AG08395 (cell line): ENCODE measurements around the gene E2F8.

ENCODE experiments used
- DNase-seq: peaks from one replicate; pipeline ENCODE4 v3.0.0; 2012; ENCODE audit warnings: mixed read lengths, low spot score

Gene E2F8

DNA sequence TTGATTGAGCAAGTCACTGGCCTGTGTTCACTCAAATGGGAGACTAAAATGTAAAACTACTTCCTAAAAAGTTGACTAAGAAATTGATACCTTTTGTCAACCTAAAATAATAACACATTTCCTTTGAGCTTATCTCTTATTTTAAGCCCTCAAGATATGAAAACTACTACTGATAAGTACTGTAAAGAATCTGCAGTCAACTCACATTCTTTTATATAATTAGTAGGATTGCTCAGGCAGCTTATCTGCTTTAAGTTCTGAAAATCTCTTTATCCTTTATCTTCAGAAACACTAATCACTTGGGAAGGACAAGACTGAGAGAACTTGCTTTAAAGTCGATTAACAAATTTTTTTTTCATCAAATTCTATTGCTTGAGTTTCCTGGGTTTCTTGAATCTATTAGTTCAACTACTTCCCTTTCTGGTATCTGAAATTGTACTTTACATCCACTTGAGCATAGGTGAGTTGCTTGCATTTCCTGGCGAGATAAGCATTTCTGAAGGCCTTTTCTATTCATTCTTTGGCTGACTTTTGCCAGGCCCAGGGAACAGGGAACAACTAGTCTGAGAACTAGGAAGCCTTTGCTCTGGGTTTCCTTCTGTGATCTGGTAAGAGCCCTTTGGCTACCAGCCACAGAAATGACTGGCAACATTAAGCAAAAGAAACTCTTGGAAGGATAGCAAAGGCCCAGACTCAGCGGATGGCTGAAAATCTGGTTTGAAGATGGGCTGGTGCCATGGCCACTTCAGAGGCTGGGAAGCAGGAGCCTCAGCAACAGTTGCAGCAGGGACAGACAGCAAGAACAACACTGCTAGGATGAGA, 19.6 kb downstream of the E2F8 start:
- DNase-seq, result peak; percentile 12

DNA sequence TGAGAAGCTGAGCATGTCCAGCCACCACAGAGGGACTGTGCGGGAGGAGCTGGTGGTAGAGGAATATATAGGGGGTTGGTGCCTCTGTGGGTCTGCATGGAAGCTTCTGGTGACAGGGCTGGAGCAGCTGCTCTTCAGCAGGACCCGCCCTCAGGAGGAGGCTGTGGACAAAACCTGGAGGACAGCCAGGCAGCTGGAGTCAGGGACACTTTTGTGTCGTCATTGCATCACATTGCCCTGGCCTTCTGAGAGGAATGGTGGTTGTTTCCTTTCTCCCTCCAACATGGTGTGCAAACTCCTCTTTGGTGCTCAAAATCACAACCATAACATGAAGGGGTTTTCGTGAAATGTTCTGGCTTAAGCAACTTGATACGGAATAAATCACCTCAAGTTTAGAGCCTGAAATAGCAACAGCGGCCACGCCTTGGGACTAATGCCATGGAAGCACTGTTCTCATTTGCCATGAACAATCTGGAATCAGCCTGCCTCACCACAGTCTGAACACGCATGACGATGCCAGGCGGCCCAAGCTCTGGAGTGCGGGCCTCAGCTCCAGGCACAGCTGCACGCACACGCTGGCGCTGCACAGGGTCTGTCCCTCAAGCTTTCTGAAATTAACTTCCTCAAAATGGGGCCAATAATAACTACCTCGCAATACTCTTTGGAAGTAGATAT, 21.8 kb downstream of the E2F8 start:
- peak; percentile 22 for DNase-seq

DNA sequence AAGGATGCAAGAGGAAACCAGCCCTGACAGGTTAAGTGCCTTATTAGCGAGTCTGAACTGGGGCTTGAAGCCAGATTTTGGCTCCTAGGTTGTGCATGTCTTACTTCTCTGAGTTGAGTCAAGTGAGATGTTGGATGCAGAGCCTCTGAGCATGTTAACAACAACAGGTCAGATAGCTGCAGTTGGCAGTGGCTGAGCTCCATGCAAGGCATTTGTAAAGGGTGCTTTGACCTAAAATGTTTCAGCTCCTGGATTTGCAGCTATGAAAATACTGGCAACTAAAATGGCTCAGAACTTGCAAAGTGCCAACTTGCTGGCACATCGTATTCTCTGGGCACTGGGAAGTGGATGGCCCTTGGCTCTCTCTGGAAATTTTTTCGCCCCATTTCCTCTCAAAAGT, 22.5 kb downstream of the E2F8 start:
- no peak for DNase-seq

DNA sequence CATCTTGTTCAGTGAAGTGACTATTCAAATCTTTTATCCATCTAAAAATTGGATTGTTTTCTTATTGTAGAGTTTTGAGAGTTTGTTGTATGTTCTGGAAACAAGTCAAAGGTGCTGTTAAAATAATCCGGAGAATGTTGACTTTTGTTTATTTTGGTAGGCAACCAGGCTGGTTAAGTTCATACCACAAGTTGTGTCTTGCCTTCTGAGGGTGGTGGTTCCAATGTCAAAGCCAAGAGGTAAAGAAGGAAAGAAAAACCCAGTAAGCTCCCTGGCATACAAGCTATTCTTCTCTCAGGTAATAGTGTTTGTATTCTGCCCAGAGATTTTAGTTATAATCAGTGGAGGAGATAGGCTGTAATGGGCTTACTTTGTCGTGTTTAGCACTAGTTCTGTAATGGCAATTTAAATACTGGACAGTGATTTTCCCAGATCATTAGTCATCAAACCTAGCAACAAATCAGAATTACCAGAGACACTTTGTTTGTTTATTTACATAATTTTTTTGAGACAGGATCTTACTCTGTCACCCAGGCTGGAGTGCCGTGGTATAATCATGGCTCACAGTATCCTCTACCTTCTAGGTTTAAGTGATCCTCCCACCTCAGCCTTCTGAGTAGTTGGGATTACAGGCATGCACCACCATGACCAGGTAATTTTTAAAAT, 23.9 kb downstream of the E2F8 start:
- DNase-seq, result no peak

DNA sequence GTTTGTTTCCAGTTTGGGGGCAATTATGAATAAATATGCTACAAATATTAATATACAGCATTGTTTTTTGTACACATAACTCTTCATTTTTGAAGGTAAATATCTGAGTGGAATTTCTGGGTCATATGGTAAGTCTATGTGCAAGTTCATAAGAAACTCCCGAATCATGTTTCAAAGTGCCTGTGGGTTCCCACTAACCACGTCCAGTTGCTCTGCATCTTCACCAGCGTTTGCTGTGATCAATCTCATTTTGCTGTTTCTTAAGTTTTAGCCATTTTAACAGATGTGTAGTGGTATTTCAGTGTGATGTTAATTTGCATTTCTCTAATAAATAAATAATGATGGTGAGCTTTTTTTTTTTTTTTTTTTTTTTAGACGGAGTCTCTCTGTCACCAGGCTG, 24.7 kb downstream of the E2F8 start:
- DNase-seq, result no peak

DNA sequence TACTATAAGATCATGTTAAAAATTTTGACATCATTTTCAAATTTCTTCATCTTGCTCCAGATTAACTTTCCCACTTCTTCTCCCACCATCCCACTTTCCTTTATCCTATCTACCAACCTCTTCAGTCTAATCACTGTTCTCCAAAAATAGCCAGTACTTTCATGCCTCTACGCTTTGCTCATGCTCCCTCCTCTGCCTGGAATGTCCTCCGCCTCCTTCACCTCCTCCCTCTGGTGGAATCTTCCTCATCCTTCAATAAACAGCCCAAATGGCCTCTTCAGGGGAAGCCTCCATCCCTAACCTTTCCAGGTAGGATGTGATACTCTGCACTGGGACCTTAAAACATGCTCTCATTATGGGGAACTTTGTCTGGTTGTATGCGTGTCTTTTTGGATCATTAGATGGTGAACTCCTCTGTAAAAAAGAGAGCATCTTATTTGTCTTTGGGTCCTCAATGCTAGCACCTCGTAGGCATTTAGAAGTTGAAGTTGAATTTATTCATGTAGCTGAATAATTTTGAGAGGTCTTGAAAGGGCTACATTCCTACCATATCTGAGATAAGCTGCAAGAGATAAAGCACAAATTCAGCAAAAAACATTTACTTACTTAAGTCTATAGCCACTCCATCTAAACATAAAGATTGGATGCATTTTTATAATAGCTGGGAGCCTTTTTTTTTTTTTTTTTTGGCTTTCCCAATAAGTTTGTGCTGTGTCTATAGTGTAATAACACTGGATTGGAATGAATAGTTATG, 31.0 kb downstream of the E2F8 start:
- DNase-seq, result peak; percentile 10

DNA sequence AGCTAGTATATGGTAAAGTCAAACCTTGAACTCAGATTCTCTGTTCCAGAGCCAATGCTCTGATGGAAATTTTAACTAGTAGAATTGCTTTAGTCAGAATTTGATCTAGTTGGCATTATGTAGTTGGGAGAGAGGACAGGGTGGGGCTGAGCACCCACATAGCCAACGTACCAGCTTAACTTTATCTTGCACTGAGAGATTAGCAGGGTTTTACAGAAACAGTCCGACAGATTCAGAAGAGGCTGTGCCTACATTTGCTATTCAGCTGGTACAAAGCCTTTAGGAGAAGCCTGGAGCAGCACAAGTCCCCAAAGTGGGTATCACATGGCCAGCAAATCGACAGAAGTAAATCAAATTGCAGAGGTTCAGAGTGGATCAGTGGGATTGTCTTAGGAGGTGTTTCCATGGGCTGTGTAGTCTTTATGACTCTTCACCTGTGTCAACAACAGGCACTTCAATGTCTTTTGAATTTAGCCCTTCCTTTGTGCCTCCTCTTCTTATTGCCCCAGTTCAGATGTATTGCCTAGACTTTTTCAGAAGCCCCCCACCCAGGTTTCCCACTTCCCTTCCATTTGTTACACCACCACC, 31.7 kb downstream of the E2F8 start:
- DNase-seq, result no peak

DNA sequence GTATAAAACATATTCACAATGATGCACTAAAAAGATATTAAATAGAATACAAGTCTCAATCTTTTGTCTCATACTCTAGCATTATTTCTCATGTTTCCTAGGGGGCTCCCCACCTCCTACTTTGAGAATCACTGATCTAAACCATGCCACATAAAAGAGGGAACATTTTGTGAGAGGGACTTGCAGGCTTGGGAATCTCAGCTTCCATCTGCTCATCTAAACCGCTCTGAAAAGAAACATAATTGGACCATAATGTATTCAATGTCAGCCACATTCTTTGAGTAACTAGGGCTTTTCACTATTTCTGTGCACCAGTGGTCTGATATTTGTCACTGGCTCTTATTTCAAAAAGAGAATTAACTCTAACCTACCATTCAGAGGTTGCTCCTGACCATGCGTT, 32.6 kb downstream of the E2F8 start:
- DNase-seq, result no peak

DNA sequence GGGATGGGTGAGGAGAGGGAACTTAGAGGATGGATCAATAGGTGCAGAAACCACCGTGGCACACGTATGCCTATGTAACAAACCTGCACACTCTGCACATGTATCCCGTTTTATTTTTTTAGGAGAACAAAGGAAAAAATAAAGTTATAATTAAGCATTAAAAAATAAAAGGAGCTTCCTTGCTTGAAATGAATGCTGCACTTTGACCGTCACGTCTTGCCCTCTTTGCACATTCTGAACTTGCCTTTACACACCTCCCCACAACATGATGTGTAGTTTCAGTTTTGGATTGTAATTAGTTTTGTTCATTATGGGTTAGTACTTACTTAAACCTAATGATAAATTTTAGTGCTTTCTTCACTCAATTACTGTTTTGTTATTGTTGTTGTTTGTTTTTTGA, 35.9 kb downstream of the E2F8 start:
- DNase-seq, result no peak

DNA sequence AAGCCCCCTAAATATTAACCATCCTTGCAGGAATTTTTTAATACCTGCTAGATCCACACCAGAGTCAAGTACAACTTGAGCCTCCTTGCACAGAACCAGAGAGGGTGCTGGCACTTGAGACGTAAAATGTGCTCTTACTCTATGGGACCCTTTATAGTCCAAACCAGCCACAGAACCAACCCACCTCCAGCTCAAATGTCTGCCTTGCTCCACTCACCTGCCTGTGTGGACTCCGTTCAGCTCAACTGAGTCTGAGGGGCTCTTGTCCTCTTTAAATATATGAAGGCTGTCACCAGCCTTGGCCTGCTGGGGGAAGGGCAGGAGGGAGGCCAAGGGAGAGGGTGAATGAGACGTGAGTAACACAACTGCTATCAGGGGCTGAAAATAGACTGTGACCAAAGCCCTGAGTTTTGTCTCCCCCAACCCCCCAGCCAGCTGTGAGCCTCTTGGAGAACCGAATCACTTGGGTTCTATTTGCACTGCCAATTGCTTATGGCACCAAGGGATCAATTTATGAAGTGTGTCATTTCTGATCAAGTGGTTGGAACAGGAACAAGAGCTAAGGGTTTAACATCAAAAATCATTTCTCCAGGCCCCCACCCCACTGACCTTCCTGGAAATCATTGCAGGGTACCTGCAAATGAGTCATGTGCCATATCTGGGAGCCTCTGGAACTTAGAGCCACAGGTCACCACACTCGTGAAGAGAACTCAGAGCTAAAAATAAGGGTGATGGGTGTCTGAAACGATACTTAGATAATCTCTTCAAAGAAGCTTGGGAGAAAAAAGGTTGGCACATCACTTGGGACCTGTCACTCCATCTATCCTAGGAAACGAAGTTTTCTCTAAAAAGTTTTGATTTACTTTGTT, 38.8 kb downstream of the E2F8 start, which contains the start of gene CSRP3:
CSRP3 (minus strand) TSS at position 247 of the 869 bp plus-strand sequence. CDS start 9,535 bp downstream, outside the sequence.
- peak; percentile 16 for DNase-seq

DNA sequence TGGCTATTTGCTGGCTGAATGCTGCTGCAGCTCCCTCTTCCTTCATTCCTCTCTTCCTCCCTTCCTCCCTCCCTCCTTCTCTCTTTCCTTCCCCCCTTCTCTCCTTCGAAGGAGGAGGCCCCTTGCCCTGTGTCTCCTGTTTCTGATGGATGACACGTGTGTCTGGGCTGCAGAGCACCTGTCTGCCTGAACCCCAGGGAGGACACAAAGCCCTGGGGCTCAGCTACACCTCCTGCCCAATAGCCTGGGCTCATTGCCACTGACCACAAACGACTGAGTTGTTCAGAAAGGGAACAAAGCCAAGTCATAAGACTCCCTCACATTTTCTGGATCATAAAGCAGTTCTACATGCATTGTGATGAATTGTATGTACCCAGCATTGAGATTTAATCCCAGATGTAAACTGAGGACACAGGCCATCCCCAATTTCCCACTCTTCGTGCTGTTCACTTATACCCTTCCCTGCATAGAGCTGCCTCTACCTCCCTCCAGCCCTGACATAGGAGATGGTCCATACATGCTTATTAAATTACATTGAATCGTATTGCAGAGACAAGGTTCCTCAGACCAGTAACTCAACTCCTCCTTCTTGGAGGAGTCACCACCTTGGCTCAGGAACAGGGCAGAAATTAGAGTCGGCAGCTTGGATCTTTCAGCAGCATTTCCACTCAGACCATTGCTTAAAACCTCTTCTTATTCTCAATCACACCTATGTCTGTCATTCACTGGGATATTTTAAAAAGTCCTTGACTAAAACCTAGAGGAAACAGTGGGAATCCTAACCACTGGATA, 40.1 kb downstream of the E2F8 start:
- DNase-seq, result peak; percentile 83

DNA sequence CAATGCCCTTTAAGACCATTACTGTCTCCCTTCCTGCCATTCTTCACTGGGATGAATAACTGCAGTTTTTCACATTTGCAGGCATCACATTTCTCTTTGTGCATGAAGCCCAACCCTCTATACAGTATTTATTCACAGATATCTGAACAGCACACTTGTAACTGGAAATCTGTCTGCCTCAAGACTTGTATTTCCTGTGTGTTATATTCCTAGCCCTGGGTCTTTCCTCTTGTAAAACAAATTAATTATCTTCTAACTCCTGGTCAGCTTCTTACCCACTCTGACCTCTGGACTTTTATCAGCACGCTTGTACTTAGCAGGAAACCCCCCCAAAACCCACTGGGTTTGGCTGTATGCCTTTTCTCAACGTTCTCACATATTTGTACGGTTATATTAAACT, 41.0 kb downstream of the E2F8 start:
- DNase-seq, result no peak

DNA sequence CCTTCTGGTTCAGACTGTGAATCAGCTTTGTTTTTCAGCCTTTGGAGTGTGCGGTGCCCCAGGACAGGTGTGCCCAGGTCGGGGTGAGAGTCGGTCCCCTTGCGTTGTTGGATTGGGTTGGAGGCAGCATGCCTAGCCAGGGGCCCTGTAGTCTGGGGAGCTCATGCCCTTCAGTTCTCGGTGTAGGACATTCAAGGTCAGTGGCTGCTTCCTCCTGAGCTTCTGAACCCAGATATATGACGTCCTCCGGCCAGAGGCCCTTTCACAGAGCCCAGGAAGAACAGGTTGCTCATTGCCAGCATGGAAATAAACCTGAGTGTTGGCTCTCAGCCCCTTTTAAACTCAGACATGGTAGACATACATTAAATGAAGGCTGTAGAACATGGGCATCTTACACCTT, 41.7 kb downstream of the E2F8 start:
- no peak for DNase-seq

DNA sequence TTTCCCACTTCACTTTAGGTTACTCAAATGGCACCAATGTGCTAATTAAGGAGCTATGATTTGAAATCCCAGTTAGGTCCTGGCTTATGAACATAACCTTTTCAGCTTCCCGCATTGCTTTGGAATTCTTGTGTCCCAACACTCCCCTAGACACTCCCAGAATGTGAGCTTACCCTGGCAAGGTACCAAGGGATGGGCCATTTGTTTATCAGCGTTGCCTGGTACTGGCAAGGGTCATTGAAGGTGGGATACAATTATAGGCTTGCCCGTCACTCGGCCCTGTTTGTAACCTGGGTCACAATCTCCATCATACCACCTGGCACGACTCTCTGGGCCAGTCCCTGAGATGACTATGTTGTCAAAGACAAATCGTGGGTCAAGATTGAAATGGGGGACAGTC, 44.3 kb downstream of the E2F8 start:
- no peak for DNase-seq

DNA sequence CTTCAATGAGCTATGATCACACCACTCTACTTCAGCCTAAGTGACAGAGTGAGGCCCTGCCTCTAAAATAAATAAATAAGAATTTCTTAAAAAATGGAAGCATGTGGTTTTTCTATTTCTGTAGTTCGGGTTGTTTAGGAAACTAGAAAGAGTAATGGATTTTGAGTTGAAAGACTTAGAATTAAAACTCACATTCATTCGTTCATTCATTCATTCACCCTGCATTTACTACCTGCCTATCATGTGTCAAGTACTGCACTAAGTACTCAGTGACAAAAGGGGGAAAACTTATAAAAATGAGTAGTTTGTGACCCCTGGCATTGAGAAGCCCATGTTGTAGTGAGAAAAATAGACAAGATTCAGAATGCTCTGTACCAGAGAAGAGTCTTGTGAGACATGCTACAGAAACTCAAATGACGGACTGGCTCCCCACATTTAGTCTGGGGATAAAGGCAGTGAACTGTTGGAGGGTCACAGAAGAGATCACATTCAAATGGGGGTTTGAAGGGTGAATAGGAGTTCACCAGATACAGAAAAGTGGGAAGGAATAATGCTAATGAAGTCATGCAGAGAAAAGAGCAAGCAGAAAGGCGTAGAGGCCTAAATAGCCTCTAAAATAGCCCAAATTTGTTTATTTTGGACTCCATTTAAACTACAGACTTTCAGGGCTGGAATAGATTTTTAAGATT, 46.0 kb downstream of the E2F8 start:
- DNase-seq, result no peak

DNA sequence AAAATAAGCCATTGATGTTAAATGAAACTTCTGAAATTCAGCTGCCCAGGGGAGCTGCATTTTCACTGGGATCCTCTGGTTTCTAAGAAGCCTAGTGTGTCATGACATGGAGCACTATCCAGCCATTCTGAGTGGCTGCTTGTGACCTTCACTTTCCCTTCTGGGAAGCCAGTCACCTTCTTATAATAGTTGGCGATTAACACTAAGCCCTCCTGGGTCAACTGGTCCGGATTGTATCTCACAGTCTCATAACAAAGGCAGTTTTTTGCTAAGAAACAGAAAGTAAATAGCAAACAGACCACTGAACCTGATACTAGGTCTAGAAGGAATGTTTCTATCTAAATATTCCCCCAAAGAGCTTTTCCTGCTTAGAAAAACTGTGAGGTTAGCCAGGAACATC, 46.8 kb downstream of the E2F8 start:
- DNase-seq, result no peak

DNA sequence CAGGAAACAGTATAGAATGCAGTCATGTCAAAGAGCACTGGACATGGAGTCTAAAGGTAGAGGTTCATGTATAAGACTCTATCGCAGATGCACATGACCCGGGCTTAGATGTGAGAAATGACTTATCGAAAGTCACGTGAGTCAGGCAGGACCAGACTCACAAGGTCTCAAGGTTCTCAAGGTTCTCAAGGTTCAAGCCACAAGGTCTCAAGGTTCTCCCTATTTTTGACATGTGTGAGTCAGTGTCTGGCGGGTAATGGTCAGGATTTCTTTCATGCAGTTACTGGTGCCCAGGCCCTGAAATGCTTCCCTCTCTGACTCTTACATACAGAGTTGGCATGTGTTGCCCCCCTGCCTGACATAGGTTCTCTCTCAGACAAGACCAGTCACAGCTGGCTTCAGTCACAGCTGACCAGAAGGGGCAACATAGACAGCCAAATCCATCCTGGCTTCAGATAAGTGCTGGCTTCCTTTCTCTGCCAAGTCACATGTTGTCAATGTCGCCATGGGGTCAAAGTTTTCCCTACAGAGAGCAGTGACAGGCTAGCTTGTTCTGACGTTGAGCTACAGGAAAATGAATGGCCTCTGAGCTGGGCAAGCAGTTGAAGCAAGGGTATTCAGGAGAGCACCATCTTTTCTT, 49.1 kb downstream of the E2F8 start:
- DNase-seq, result no peak

DNA sequence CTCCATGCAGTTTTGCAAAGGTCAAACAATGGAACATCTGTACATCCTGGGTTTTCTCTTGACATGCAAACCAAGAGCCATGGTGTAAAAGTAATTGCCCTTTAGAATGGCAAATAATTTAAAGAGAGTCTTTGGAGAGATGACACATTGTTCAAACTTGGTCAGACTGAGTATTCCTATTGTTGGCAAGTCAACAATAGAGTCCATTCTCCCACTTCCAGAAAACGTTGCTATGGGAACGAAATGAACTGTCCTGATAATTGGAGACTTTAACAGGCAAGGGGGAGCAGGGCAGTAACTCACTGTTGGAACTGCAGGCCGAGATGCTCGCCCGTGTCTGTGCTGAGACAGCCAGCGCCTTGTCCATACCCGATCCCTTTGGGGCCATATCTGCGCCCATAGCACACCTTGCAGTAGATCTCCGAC, 52.9 kb downstream of the E2F8 start:
- DNase-seq, result no peak
